SK-N-SH treated with all-trans-retinoic acid at 6 μM for 48 hours (cell line): ENCODE data around the gene HEPHL1.

Experiments
- ESRRG ChIP-seq: fragments of 250-450 bp; sonication (Bioruptor Pico); IDR thresholded peaks from 2 replicates; pipeline ENCODE4 v1.6.1; 2021; ENCODE audit warnings: mild to moderate bottlenecking
- ISL1 ChIP-seq: fragments of 250-450 bp; sonication (Bioruptor Pico); IDR thresholded peaks from 2 replicates; pipeline ENCODE4 v2.1.2; 2022; ENCODE audit warnings: mild to moderate bottlenecking, moderate library complexity
- PATZ1 ChIP-seq: fragments of 250-450 bp; sonication (Bioruptor Pico); IDR thresholded peaks from 2 replicates; pipeline ENCODE4 v1.8.0; 2020; ENCODE audit warnings: mild to moderate bottlenecking, moderate library complexity, borderline replicate concordance
- POU6F1 ChIP-seq: fragments of 250-450 bp; sonication (Bioruptor Pico); IDR thresholded peaks from 2 replicates; pipeline ENCODE4 v1.8.0; 2021; ENCODE audit warnings: low read depth, mild to moderate bottlenecking, moderate library complexity, borderline replicate concordance
- PPARA ChIP-seq: fragments of 250-450 bp; sonication (Bioruptor Pico); IDR thresholded peaks from 2 replicates; pipeline ENCODE4 v1.5.0; 2020; ENCODE audit warnings: mild to moderate bottlenecking, borderline replicate concordance
- RARB ChIP-seq: fragments of 250-450 bp; sonication (Bioruptor Pico); IDR thresholded peaks from 2 replicates; pipeline ENCODE4 v1.8.0; 2021; ENCODE audit warnings: mild to moderate bottlenecking, moderate library complexity
- SNAI2 ChIP-seq: fragments of 250-450 bp; sonication (Bioruptor Pico); IDR thresholded peaks from 2 replicates; pipeline ENCODE4 v1.5.0; 2020; ENCODE audit warnings: mild to moderate bottlenecking, moderate library complexity
- TCF4 ChIP-seq: fragments of 250-450 bp; sonication (Bioruptor Pico); IDR thresholded peaks from 2 replicates; pipeline ENCODE4 v1.8.0; 2021; ENCODE audit warnings: mild to moderate bottlenecking, moderate library complexity, borderline replicate concordance
- ZFP3 ChIP-seq: fragments of 250-450 bp; sonication (Bioruptor Pico); IDR thresholded peaks from 2 replicates; pipeline ENCODE4 v1.5.0; 2020; ENCODE audit warnings: mild to moderate bottlenecking, moderate library complexity
- ZFP30 ChIP-seq: fragments of 450-650 bp; formaldehyde crosslinking; IDR thresholded peaks from 2 replicates; pipeline ENCODE4 v1.5.0; 2022; ENCODE audit warnings: mild to moderate bottlenecking, moderate library complexity

- TF ChIP-seq ZFP30 (no peak), RARB (CRISPR knock-in tag) (no peak), ZFP3 (CRISPR knock-in tag) (no peak), PATZ1 (CRISPR knock-in tag) (no peak), SNAI2 (CRISPR knock-in tag) (no peak), ESRRG (no peak), ISL1 (CRISPR knock-in tag) (no peak), POU6F1 (CRISPR knock-in tag) (no peak), PPARA (CRISPR knock-in tag) (no peak), TCF4 (CRISPR knock-in tag) (no peak)
These were observed 11.0 kb upstream of the HEPHL1 start for GRCh38 chr11:94010136-94010535.
